ENCODE results near the gene LEUTX. TPM values are rescaled to one million over a fixed set of nuclear protein-coding genes. Genes with fewer than 3 reads are reported as not detected.

Gene LEUTX
- total RNA-seq, 1 donor from 2014 or later: not detected

DNA sequence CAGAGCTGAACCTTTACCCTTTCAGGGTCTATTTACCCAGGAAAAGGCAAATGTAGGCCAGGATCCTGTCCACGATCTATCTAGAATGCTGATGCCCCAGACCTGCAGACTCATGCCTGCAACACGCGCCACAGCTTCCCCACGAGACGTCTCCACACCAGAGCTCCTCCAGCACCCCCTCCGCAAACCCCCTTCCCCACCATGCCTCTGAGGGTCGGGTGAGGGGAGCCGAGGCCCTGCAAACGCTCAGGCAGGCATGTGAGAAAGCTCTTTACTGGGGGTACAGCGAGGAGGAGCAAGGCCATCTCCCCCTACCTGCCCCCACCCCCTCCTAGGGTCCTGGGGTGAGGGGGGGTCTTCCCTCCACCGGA, 46.4 kb downstream of the LEUTX start:
- ATAC-seq: no peak

GRCh38 chr19:39825531-39826076, 47.0 kb downstream of the LEUTX start:
- peak; percentile 7 for ATAC-seq

DNA sequence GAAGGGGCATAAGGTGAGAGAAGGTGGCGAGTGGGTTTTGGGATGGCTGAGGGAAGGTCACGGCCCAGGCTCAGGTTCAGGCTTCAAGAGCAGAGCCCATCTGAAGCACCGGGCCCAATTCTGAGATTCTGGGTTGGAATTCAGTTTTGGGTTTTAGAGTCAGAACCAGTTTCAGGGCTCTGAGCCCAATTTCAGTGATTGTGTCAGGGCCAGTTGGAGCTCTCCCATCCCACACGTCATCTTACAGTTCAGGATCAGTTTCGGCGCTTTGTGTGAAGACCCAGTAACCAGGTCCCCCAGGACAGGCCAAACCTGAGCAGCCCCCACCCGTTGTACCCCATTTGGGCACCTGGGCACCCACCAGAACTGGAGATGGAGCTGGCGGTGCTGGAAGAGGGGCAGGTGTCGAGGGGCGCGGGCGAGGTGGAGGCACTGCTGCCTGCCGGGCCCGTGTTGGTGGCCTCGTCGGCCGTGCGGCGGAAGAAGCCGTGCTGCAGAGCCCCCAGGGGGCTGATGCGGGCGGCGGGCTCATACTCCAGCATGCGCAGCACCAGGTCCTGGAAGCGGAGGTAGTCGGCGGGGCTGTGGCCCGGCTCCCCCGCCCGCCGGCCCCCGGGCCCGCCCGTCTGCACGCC, 47.8 kb downstream of the LEUTX start:
- no peak for ATAC-seq

DNA sequence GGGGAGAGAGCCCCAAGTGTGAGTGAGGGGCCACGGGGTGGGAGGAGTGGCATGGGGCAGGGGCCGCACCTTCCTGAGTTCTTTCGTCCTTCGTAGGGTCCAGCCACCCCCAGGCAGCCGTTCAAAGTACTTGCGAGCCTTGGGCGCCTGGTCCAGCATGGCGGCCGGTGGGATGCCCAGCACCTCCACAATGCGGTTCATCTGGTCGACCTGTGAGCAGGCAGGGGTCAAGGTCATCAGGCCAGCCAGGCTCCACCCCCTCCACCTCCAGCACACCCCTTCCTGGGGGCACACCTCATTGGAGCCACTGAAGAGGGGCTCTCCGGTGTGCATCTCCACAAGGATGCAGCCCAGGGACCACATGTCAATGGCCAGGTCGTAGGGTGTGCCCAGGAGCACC, 48.6 kb downstream of the LEUTX start:
- no peak for ATAC-seq

DNA sequence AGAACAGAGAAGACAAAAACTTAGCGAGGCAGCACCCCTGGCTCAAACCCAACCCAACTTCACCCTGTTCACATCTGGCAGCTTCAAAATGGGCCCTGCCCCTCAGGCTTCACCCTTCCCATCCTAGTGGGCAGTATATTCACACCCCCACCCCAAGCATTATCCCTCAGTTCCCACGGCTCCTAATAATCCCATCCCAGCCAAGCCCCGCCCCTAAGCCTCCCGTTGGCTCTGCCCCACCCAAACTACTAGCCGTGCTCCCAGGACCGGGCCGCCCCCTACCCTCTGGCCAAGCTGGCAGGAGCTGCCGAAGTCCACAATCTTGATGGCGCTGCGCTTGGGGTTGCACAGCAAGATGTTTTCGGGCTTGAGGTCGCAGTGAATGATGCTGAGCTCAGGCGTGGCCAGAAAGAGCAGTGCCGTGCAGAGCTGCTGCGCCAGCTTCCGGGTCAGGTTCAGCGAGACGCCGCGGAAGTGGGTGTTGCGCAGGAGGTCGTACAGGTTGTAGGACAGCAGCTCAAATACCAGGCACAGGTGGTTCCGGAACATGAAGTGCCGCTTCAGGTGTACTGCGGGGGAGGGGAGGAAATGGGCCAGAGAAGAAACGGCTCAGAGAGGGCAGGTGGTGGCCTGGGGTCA, 49.5 kb downstream of the LEUTX start:
- no peak for ATAC-seq

GRCh38 chr19:39828654-39829032, 50.0 kb downstream of the LEUTX start:
- no peak for ATAC-seq

DNA sequence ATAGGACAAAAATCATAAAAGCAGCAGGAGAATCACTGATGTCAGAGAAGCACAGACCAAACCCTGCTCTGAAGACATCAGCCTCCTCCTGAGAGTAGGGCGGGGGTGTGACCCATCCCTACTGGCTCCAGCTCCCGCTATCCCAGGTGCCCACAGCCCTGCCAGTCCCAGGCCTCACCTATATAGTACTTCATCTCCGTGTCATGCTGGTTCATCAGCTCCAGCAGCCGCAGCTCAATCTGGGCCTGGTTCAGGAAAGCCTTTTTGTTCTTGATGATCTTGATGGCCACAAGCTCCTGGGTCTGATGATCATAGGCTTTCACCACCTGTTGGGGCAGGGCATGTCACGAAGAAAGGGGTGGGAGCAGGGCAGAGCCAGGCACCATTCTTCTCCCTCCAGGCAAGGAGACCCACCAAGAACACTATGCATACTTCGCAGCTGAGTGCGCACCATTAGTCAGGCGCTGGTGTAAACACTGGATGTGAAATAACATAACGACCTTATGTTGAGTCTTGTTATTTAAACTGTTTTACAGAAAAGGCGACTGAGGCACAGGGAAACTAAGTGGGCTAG, 51.1 kb downstream of the LEUTX start:
- ATAC-seq: no peak

DNA sequence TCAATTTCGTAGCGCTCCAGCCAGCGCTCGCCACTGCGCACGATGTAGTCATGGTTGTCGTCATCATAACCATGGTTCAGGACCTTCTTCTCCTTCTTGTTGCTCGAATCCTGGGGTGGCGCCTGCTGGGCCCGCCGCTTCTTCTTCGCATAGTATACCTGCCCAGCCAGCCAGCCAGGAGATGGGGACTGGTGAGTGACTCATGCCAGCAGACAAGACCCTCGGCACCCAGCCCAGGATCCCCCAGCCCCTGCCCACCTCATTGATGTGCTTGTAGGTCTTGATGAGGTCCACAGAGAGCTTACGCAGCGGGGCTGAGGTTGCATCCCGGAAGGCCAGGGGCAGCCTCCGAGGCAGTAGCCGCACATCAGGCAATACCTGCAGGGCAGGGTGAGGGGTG, 51.8 kb downstream of the LEUTX start:
- no peak for ATAC-seq

GRCh38 chr19:39830847-39831246, 52.2 kb downstream of the LEUTX start:
- ATAC-seq: no peak

GRCh38 chr19:39831679-39832078, 53.0 kb downstream of the LEUTX start:
- no peak for ATAC-seq

GRCh38 chr19:39832341-39833083, 53.9 kb downstream of the LEUTX start:
- ATAC-seq: no peak

GRCh38 chr19:39833160-39833463, 54.5 kb downstream of the LEUTX start:
- no peak for ATAC-seq

DNA sequence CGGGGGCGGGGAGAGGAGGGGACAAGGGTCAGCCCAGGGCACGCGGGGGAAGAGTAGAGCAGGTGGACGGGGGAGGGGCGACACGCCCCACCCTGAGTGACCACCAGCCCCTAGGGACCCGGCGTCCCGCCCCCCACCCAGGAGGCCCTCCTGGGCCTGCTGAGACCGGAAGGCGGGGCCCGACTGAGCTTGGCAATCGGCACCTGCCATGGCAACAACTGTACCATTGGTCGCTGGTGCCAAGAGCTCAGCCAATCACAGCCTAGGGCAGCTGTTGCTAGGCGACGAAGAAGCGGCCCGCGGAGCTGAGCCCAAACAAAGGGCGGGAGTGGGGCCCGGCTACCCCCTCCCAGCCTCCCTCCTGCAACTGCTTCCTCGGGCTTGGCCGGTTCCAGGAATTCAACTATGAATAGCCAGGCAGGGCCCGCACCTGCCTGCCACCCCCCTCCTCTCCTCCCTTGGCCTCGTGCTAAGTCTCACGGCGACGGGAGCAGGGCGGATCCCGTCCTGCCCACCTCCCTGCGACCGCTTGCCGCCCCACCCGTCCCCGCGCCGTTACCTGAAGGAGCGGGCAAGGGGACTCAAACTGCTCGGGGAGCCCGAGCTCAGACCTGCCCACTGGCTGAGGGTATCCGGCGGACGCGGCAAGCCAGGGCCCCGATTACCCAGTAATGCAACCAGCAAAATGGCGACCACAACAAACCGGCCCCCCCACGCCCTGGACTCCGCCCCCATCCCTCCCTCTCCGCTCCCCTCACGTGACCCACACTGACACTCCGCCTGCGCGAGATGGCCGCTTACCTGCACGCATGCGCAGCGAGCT, 55.0 kb downstream of the LEUTX start, which contains the start of gene DYRK1B:
Gene DYRK1B, minus strand, starts transcription at position 699 of the 823 bp plus-strand sequence. CDS start 2,295 bp downstream, outside the sequence.
- ATAC-seq: peak; percentile 93

- ATAC-seq: no peak
Measured at GRCh38 chr19:39834287-39834841, 55.7 kb downstream of the LEUTX start.

Other genes with a start within 250 kb of the LEUTX start
- gene EID2B, start 246.0 kb upstream of the LEUTX start, total RNA-seq: 0.20 TPM
- 6.7 TPM for gene EID2, start 238.7 kb upstream of the LEUTX start, total RNA-seq
- not detected for gene LGALS13, start 176.3 kb upstream of the LEUTX start, total RNA-seq
- gene LGALS16, start 122.9 kb upstream of the LEUTX start, total RNA-seq: not detected
- gene LGALS14, start 74.4 kb upstream of the LEUTX start, total RNA-seq: not detected
- gene CLC, start 40.8 kb upstream of the LEUTX start, total RNA-seq: not detected
- gene DYRK1B, start 55.3 kb downstream of the LEUTX start, total RNA-seq: 10.1 TPM
- 294 TPM for gene FBL, start 67.5 kb downstream of the LEUTX start, total RNA-seq
- 25.7 TPM for gene FCGBP, start 155.8 kb downstream of the LEUTX start, total RNA-seq
- gene PSMC4, start 192.3 kb downstream of the LEUTX start, total RNA-seq: 56.7 TPM
- gene ZNF546, start 218.2 kb downstream of the LEUTX start, total RNA-seq: 1.3 TPM

Data from esophagus mucosa (tissue), 1 donor.